ENCODE results near the gene CCDC146.
"Not testable (repeated sequence)": the region's sequence is repeated elsewhere in the genome, so short reads cannot be mapped to it uniquely, and the experiment has no call there.

The CCDC146 gene, protein sequence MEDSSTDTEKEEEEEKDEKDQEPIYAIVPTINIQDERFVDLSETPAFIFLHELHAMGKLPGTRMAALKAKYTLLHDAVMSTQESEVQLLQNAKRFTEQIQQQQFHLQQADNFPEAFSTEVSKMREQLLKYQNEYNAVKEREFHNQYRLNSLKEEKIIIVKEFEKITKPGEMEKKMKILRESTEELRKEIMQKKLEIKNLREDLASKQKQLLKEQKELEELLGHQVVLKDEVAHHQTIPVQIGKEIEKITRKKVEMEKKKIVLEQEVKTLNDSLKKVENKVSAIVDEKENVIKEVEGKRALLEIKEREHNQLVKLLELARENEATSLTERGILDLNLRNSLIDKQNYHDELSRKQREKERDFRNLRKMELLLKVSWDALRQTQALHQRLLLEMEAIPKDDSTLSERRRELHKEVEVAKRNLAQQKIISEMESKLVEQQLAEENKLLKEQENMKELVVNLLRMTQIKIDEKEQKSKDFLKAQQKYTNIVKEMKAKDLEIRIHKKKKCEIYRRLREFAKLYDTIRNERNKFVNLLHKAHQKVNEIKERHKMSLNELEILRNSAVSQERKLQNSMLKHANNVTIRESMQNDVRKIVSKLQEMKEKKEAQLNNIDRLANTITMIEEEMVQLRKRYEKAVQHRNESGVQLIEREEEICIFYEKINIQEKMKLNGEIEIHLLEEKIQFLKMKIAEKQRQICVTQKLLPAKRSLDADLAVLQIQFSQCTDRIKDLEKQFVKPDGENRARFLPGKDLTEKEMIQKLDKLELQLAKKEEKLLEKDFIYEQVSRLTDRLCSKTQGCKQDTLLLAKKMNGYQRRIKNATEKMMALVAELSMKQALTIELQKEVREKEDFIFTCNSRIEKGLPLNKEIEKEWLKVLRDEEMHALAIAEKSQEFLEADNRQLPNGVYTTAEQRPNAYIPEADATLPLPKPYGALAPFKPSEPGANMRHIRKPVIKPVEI

DNA sequence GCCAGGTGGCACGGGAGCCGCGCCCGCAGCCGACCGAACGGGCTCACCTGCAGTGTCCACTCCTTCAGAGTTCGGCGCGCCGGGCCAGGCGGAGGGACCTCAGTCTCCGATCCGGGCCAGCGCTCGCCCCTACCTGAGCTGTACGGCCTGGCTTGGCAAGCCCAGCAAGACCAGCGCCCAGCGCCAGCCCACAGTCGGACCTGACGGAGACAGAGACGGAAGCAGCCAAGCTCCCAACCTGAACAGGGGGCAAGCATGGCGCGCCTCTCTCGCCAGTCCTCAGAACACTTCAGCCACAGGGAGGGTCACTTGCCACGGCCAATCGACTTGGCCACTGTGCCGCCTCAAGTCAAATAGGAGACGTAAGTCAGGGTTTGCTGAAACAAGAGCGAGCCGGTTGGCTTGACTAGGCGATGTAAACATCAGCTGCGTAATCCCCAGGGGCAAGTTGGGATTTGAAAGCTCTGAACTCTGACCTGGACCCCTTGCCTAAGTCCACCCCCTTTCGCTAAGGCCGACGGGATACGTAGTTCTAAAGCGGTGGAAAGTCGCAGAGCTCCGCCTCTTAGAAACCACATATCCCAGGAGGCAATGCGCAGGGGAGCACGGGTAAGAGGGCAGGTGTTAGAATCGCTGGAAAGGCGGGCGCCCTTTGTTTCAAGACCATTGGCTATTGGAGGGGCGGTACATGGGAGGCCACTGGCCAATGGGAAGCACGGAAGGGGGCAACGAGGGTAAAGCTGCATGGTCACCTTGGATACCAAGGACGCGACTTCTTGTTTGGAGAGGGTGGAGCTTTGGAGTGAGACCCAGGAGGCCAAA is at the start of gene CCDC146:
Gene CCDC146, plus strand, starts transcription at position 756 of the 822 bp plus-strand sequence. CDS start 45,054 bp downstream, outside the sequence.
- peak within 1 kb of the TSS; percentile 57 for H3K4me3 ChIP-seq (ENCODE audit: low read depth, low read length)

DNA sequence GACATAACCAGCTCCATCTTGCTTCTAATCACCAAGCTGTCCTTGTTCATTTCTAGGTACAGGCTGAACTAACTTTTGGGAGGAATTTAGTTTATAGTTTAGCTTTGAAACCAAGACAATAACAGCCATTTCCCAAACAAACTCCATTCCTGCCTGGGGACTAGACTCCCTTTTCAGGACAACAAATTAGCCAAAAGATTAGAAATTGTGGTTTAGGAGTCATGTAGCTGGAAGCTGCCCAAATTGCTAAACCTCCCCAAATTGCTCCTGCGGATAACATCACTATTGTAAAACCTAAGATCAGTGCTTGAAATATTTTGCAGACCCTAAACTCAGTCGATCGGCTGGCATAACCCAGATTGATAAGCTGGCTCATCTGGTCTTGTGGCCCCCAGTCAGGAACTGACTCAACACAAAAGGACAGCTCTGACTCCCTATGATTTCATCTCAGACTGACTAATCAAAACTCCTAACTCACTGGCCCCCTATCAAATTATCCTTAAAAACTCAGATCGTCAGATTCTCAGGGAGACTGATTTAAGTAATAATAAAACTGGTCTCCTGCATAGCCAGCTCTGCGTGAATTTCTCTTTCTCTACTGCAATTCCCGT is 47.5 kb upstream of the CCDC146 start:
- H3K4me3 ChIP-seq (ENCODE audit: low read depth, low read length) = not testable (repeated sequence)

DNA sequence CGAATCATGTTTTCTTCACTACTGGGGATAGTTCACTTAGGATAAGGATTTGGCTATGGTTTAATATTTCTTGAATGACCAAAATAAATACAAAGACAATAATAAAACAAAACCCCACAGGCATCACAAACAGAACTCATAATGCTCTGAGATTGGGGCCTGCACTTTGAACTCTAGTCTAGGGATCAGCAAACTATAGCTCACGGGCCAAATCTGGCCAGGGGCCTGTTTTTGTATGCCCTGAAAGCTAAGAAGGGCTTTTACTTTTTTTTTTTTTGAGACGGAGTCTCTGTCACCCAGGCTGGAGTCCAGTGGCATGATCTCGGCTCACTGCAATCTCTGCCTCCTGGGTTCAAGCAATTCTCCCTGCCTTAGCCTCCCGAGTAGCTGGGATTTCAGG is 45.4 kb upstream of the CCDC146 start:
- not testable (repeated sequence) for H3K4me3 ChIP-seq (ENCODE audit: low read depth, low read length)

DNA sequence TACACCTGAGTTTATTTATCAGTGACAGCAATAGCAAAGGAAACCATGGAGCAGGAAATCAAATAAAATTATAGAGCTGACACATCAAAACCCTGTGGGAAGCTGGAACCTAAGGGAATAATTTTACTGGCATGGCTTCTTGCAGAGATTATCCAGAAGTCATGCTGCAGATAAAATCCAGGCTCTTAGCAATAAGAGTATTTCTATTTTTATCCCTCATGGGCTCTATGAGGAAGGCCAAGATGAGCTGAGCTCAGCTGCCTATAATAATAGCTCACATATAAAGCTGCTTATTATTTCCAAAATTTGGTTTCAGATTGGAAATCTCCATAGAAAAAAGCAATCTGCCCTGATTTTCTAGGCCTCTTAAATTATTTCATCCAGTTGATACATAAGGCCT is 43.3 kb upstream of the CCDC146 start:
- H3K4me3 ChIP-seq (ENCODE audit: low read depth, low read length) = not testable (repeated sequence)

DNA sequence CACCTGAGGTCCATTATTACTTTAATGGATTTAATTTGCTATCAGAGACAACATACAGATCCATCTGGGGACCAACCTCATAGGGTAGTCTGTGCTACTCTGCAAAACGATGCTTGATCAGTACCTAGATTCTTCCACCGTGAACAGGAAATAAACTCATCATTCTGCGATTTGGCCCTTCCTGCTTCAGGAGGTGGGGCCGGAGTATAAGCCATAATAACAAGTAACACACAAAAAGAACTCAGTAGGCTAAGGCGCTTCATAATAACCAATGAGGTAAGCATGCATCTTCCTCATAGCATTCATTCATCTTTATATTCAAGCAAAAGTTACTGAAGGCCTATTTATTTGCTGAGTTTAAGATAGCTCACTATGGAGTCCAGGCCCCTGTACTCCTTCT is 42.8 kb upstream of the CCDC146 start:
- H3K4me3 ChIP-seq (ENCODE audit: low read depth, low read length) = not testable (repeated sequence)

DNA sequence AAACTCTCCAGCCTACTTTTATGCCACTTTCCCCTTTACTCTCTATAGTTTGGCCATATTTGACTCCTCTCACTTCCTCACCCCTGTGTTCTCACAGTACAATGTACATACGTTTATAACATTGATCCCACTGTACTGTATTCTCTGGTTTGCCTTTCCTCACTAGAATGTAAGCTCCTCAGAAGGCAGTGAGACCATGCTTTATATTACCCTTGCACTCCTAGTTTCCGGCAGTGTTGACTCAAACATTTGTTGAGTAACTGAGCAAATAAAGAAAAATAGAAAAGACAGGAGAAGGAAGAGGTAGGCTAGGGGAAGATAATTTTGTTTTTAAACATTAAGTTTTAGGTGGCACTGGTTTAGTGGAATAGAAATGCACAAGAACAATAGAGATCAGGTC is 42.2 kb upstream of the CCDC146 start:
- H3K4me3 ChIP-seq (ENCODE audit: low read depth, low read length) = not testable (repeated sequence)

DNA sequence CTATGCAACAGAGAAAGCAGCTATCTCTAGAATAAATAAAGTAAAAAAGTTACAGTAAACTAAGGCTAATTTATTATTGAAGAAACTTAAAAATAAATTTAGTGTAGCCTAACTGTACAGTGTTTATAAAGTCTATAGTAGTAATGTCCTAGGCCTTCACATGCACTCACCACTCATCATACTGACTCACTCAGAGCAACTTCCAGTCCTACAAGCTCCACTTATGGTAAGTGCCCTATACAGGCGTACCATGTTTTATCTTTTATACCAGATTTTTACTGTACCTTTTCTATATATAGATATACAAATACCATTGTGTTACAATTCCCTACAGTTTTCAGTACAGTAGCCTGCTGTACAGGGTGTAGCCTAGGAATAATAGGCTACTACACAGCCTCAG is 40.2 kb upstream of the CCDC146 start:
- not testable (repeated sequence) for H3K4me3 ChIP-seq (ENCODE audit: low read depth, low read length)

DNA sequence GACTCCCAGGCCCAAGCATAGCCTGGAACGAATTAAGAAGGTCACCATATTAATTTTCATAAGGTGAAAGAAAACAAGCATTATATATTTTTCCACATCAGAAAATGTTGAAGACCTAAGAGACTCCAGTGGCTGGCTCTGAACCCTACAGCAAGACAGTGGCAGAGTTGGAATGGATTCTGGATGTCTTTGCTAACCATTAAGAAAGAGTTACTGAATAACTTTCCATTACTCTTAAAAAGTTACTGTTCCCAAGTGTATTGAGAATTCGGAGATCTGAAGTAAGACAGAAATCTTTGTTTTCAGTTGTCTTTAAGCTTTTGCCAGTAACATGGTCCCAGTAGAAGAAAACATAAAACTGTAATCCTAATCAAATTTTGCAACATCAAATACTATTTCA is 30.1 kb upstream of the CCDC146 start:
- H3K4me3 ChIP-seq (ENCODE audit: low read depth, low read length) = not testable (repeated sequence)

DNA sequence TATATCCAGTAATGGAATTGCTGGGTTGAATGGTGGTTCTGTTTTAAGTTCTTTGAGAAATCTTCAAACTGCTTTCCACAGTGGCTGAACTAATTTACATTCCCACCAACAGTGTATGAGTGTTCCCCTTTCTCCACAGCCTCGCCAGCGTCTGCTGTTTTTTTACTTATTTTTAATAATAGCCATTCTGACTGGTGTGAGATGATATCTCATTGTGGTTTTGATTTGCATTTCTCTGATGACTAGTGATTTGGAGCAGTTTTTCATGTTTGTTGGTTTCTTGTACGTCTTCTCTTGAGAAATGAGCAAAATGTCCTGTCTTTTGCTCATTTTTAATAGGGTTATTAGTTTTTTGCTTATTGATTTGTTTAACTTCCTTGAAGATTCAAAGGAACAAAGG is 21.9 kb upstream of the CCDC146 start:
- not testable (repeated sequence) for H3K4me3 ChIP-seq (ENCODE audit: low read depth, low read length)

DNA sequence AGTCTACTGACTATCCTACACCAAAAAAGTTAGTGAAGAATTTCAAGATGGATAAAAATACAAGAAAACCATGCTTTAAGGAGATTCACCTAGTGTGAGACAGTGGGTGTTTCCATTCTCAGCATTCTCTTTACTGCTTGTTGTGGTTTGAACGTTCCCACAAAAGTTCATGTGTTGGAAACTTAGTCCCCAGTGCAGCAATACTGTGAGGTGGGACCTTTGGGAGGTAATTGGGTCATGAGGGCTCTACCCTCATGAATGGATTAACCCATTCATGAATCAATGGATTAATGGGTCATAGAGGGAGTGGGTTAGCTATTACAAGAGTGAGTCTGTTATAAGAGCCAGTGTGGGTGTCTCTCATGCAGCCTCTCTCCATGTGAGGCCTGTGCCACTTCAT is 21.2 kb upstream of the CCDC146 start:
- not testable (repeated sequence) for H3K4me3 ChIP-seq (ENCODE audit: low read depth, low read length)

DNA sequence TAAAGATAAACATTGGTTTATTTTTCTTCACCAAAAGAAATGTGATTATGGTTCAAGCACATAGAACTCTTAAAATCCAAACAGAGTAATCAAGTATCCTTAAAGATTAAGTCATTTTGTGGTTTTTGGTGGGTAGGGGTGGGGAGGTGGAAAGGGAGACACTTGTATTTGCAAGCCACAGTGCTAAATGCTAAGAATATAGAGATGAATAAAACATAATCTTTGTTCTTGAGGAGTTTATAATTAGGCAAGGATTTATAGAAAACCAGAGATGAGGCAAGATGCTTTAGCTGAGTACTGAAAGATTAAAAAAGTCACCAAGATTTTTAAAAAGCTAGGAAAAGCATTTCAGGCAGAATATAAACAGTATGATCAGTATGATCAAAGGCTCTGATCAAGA is 19.7 kb upstream of the CCDC146 start:
- not testable (repeated sequence) for H3K4me3 ChIP-seq (ENCODE audit: low read depth, low read length)

DNA sequence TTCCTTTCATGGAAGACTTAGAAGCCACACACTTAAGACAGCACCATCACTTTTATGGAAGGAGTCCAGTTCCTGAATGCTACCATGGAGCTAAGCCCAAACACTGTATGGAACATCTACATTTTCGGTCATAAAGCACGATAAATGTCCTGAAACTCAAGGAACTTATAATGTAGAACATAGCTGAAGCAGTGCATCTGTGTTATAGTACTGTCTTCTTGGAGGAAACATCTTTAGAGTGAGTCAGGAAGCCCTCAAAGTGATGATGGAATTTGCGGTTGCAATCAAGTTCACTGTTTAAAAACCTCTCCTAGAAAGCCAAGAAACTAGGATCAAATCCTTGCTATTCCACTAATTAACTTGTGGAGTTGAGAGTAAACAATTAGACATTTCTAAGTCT is 16.5 kb upstream of the CCDC146 start:
- H3K4me3 ChIP-seq (ENCODE audit: low read depth, low read length) = not testable (repeated sequence)

DNA sequence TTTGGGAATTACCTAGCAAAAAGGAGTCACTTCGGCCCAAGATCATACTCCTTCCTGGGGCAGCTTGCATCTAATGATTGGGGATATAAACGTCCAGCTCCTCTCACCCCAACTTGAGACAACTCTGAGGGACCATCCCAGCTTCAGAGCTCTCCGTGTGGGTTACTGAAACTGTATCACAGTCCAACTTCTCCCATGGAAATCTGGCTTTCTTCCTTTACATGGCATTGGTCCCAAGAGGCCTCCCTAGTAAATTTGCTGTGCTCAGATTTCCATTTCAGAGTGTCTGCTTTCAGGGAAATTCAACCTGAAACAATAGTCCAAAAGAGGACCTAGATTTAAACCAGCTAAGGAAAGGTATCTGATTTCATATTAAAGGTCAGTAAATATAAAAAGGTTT is 14.8 kb upstream of the CCDC146 start:
- not testable (repeated sequence) for H3K4me3 ChIP-seq (ENCODE audit: low read depth, low read length)

DNA sequence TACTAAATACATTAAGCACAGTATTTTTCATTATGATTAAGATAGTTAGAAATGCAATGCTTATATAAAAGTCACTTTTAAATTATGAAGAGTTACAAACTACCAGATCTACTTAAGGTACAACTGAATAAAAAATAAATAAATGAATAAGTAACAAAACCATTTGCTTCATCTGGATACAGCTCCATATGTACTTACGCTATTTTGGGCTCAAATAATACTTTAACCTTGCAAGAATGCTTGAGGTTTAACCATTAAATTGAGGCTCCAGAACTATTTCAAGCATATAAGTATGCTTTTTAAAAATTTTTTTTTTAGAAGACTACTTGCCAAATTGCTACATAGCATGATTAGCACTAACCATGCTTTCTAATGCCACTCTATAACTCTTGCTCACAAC is 14.1 kb upstream of the CCDC146 start:
- H3K4me3 ChIP-seq (ENCODE audit: low read depth, low read length) = not testable (repeated sequence)

DNA sequence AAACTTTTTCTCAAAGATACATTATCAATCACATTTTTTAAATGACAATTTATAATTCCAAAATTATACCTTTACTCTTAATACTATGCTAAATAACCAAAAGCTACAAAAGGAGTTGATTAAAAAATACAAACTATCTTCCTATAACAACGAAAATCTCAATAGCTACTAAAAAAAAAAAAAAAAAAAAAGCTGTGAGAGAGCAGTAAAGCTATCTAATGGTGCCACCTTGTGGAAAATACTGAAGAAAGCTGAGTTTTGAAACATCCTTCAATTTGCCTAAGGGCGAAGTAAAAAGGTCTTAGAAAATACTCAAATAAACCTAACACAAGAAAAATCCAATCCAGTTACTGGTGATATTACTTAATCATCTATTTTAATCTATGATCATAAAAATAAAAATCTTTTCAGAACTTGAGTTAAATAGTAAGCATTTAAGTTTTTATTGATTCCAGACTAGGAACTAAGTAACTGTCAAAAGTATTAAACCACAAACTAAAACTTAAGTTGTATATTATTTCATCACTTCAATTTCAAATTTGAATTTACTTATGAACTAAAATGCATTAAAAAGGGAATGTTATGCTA is 9.6 kb upstream of the CCDC146 start:
- not testable (repeated sequence) for H3K4me3 ChIP-seq (ENCODE audit: low read depth, low read length)

DNA sequence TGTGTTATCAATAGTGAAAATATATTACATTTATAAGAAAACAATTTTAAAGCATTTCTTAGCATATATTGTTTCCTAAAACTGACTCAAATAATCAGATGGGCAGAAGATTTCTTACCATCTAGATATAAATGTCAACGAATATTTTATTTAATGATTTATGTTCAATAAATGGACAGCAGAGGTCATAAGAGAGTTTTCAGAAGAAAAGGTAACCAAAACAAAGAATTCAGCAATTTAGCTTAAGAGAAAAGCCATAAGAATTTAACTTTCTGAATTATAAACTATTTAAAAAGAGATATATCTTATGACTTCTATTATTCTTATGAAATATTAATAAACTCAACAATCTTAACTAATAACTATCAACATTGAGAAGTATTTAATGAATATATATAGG is 3.1 kb downstream of the CCDC146 start:
- H3K4me3 ChIP-seq (ENCODE audit: low read depth, low read length) = not testable (repeated sequence)

DNA sequence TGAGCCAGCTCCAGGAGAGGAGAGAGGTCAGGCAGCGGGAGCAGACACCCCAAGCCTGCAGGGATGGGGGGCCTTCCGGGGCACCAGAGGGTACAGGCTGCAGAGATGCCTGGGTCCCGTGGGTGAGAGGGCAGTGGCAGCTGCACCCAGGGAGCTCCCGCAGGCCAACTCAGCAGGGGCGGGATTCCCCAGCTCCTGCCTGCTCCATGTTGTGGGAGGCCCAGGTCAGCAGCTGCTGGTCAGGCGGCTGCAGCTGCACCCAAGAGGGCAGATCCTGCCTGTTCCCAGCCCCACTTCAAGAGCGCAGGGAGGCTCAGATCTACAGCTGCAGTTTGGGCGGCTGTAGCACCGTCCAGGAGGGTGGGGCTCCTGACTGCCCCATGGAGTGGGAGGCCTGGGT is 4.6 kb downstream of the CCDC146 start:
- not testable (repeated sequence) for H3K4me3 ChIP-seq (ENCODE audit: low read depth, low read length)

DNA sequence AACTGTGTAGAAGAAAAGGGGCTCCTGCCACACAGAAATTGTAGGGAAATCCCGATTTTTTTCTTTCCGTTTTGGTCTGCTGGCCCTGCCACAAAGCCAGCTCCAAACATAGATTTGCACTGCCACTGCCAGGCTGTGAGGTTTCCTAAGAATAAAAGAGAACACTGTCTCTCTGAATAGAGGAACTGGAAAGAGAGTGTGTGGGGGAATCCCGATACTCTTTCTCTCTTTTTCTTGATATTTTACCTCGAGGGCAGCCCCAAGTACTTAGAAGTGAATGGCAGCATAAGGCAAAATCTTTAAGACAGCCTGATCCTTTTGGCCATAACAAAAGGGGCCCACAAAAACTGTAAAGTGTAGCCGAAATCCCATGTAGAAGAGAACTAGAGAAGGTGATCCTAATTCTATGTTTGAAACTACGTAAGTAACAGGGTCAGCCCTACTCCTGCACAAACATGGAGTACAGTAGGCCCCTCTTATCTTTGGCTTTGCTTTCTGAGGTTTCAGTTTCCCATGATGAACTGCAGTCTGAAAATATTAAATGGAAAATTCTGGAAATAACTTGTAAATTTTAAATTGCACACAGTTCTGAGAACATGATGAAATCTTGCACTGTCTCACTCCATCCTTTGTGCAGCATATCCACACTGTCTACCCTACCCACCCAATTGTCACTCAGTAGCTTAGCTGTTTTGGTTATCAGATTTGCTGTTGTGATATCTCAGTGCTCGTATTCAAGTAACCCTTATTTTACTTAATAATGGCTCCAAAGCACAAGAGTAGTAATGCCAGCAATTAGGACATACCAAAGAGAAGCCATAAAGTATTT is 6.4 kb downstream of the CCDC146 start:
- not testable (repeated sequence) for H3K4me3 ChIP-seq (ENCODE audit: low read depth, low read length)

DNA sequence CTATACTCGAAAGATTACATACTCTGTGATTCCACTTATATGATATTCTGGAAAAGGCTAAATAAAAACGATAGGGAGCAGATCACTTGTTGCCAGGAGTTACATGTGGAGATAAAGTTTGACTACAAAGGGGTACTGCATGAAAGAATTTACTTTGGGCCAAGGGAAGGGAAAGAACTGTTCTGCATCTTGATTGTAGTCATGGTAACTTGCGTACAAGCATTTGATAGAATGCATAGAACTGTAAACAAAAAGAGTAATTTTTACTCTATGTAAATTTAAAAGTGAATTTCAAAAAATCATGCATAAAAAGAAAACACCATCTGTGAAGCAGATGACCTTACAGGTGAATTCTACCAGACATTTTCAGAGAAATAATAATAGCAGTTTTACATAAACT is 9.4 kb downstream of the CCDC146 start:
- H3K4me3 ChIP-seq (ENCODE audit: low read depth, low read length) = not testable (repeated sequence)
